ENCODE measurements around the gene TSC22D1.

DNA sequence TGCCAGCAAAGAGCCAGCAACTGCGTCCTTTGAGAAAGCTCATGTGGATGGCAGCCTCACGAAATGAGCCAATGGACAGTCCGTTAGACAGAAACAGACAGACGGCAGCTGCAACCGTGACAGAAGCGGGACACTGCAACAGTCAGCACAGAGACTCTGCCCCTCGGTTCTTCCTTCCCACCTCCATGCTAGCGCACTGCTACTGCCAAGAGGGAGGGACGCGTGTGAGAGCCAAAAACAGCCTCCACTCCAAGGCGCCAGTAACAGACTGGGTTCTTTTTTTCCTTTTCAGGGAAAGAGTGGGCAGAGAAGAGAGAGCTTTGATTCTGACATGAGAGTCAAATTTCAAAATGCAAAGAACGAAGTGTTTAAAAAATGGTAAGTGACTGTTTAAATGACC is 125.0 kb downstream of the TSC22D1 start:
- TF ChIP-seq, protein P1, sequence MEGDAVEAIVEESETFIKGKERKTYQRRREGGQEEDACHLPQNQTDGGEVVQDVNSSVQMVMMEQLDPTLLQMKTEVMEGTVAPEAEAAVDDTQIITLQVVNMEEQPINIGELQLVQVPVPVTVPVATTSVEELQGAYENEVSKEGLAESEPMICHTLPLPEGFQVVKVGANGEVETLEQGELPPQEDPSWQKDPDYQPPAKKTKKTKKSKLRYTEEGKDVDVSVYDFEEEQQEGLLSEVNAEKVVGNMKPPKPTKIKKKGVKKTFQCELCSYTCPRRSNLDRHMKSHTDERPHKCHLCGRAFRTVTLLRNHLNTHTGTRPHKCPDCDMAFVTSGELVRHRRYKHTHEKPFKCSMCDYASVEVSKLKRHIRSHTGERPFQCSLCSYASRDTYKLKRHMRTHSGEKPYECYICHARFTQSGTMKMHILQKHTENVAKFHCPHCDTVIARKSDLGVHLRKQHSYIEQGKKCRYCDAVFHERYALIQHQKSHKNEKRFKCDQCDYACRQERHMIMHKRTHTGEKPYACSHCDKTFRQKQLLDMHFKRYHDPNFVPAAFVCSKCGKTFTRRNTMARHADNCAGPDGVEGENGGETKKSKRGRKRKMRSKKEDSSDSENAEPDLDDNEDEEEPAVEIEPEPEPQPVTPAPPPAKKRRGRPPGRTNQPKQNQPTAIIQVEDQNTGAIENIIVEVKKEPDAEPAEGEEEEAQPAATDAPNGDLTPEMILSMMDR (IDR thresholded peaks at IDR 0.05) = no peak
- TF ChIP-seq POLR2A (IDR thresholded peaks at IDR 0.05) = no peak
